ENCODE results near the gene MAGI3.

DNA sequence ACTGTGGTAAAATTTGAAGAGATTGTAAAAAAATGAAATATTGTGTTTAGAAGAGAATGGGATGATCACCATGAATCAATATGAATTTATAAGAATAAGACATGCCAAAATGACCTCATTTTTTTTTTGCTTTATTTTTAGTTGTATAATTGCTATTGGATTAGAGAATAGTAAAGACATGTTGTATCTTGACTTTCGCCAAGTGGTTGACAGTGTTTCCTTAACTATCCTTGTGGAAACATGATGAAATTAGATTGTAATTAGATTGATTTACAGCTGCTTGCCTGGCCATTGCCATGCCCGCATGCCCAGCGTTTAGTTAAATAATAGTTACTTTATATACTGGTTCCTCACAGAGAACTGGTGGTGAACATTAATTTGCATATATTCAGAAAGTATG is 154.9 kb downstream of the MAGI3 start:
- TF ChIP-seq, protein P1, sequence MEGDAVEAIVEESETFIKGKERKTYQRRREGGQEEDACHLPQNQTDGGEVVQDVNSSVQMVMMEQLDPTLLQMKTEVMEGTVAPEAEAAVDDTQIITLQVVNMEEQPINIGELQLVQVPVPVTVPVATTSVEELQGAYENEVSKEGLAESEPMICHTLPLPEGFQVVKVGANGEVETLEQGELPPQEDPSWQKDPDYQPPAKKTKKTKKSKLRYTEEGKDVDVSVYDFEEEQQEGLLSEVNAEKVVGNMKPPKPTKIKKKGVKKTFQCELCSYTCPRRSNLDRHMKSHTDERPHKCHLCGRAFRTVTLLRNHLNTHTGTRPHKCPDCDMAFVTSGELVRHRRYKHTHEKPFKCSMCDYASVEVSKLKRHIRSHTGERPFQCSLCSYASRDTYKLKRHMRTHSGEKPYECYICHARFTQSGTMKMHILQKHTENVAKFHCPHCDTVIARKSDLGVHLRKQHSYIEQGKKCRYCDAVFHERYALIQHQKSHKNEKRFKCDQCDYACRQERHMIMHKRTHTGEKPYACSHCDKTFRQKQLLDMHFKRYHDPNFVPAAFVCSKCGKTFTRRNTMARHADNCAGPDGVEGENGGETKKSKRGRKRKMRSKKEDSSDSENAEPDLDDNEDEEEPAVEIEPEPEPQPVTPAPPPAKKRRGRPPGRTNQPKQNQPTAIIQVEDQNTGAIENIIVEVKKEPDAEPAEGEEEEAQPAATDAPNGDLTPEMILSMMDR (IDR thresholded peaks at IDR 0.05): no peak
- TF ChIP-seq POLR2AphosphoS5 (IDR thresholded peaks at IDR 0.05) (no peak), POLR2A (IDR thresholded peaks at IDR 0.05) (no peak)
